Stomach (tissue), 9 donors: ENCODE measurements around the gene KCNH1. TPM values are rescaled to one million over a fixed set of nuclear protein-coding genes. Genes with fewer than 3 reads are reported as not detected.

Experiments used
- DNase-seq, 2 donors: peaks; one replicate each; pipeline versions ENCODE4 v3.0.0 to v3.0.0-alpha.2; 2013 to 2019
- H3K27ac ChIP-seq, 5 donors: fragments of 200-600 bp in 4 of 5; sonication (generic) in 4 of 5; one replicate each; pipeline ENCODE4 v1.5.1; 2013 to 2019; ENCODE audit warnings: mild to moderate bottlenecking in 1 of 5, moderate library complexity in 1 of 5
- H3K27me3 ChIP-seq, 3 donors: fragments of 200-600 bp; sonication (generic); one replicate each; pipeline ENCODE4 v1.5.1; 2017 to 2019; ENCODE audit warnings: mixed run types in 1 of 3
- H3K36me3 ChIP-seq, 4 donors: fragments of 200-600 bp; sonication (generic); 1 replicate in 3 of 4; 2 replicates in 1 of 4; pipeline ENCODE4 v1.5.1; 2016 to 2019
- H3K4me1 ChIP-seq, 4 donors: fragments of 200-600 bp; sonication (generic); one replicate each; pipeline ENCODE4 v1.5.1; 2016 to 2019
- H3K4me3 ChIP-seq, 4 donors: fragments of 200-600 bp; sonication (generic) in 3 of 4; one replicate each; pipeline ENCODE4 v1.5.1; 2016 to 2019; ENCODE audit warnings: mild to moderate bottlenecking in 1 of 4
- H3K9me3 ChIP-seq, 4 donors: fragments of 200-600 bp; sonication (generic); one replicate each; pipeline ENCODE4 v1.5.1; 2016 to 2019
- CTCF ChIP-seq, 7 experiments: fragments of 450-650 bp in 4 of 7; fragments of 200-600 bp in 3 of 7; sonication (generic) in 3 of 7; IDR thresholded peaks; one replicate each; pipeline ENCODE4 v1.5.1; 2016 to 2019; ENCODE audit warnings: antibody characterized with exemption in 7 of 7, control low read depth in 2 of 7, mild to moderate bottlenecking in 1 of 7
- EP300 ChIP-seq: sonication (generic); formaldehyde crosslinking; IDR thresholded peaks from one replicate; pipeline ENCODE4 v1.6.1; 2017; ENCODE audit warnings: antibody characterized with exemption
- POLR2A ChIP-seq, 4 donors: fragments of 450-650 bp; IDR thresholded peaks; one replicate each; pipeline ENCODE4 v1.6.1; 2016; ENCODE audit warnings: antibody characterized with exemption in 4 of 4, control low read depth in 2 of 4, mild to moderate bottlenecking in 1 of 4, moderate library complexity in 1 of 4
- POLR2AphosphoS5 ChIP-seq, 3 donors: sonication (generic); formaldehyde crosslinking; IDR thresholded peaks; one replicate each; pipeline ENCODE4 v1.6.1; 2016; ENCODE audit warnings: antibody characterized with exemption in 3 of 3
- WGBS, 5 donors: extraction: QIAGEN DNeasy Blood & Tissue Kit in 3 of 5; methylation state at CpG; one replicate each; pipeline versions ENCODE4 v1.1.5 to v1.1.7; 2013 to 2018; 5-methylcytosine and 5-hydroxymethylcytosine counted together
- intact Hi-C: fragments of 100-400 bp; cut with DNase I; formaldehyde crosslinking; loops from one replicate; pipeline ENCODE4 v1.15.1; 2023; ENCODE audit warnings: low total_unique reads
- polyA plus RNA-seq, 3 donors: library from polyadenylated mRNA; stranded (reverse); fragments of 200-250 nt; gene quantifications; one replicate each; pipeline ENCODE4 v1.2.3, GENCODE V29; 2013
- total RNA-seq, 5 donors: library from RNA; depleted of rRNA; stranded (reverse); fragments of >200 nt; gene quantifications; one replicate each; pipeline versions ENCODE4 v1.1.0 to v1.2.3, GENCODE V29; 2014 to 2016
- donor health status: healthy with polysubstance abuse.
- donor health status: Bipolar disorder and iron deficiency.
- donor health status: healthy.

Gene KCNH1
- total and polyA plus RNA-seq, 8 donors, result 0.10 to 6.8 (median 3.2) TPM; not detected in 1

- Histone ChIP-seq H3K36me3 (no peaks in the 10 kb centered on the region), H3K9me3 (no peaks in the 10 kb centered on the region), H3K27ac (no peak overlapping the region), H3K27me3 (peaks cover 0 to under 1% (median 0%) of the 10 kb centered on the region in 3 donors), H3K4me1 (no peaks in the 10 kb centered on the region), H3K4me3 (no peak overlapping the region)
- TF ChIP-seq POLR2A (IDR thresholded peaks at IDR 0.05) (no peak), POLR2AphosphoS5 (IDR thresholded peaks at IDR 0.05) (no peak), EP300 (no peak), CTCF (IDR thresholded peaks at IDR 0.05) (no peak)
- WGBS, 5 donors, result 72 to 92% (median 83%) methylated on average over 2 of the region's 2 CpGs
- intact Hi-C loops, result no loop called here
- no peak for DNase-seq
Observed at GRCh38 chr1:211095381-211095780, 38.6 kb downstream of the KCNH1 start.

- TF ChIP-seq EP300 (no peak), POLR2AphosphoS5 (IDR thresholded peaks at IDR 0.05) (no peak), CTCF (IDR thresholded peaks at IDR 0.05) (no peak), POLR2A (IDR thresholded peaks at IDR 0.05) (no peak)
- DNase-seq, result no peak
- intact Hi-C loops, result no loop called here
- Histone ChIP-seq H3K36me3 (no peaks in the 10 kb centered on the region), H3K27me3 (no peaks in the 10 kb centered on the region), H3K27ac (no peak overlapping the region), H3K4me3 (no peak overlapping the region), H3K4me1 (no peaks in the 10 kb centered on the region), H3K9me3 (no peaks in the 10 kb centered on the region)
- 76 to 90% (median 83%) methylated on average over 5 of the region's 5 CpGs for WGBS, 5 donors
Observed at GRCh38 chr1:211092955-211093354, 41.0 kb downstream of the KCNH1 start.

GRCh38 chr1:211091867-211092266 is 42.1 kb downstream of the KCNH1 start:
- H3K9me3 ChIP-seq, result no peaks in the 10 kb centered on the region
- H3K4me1 ChIP-seq, result no peaks in the 10 kb centered on the region
- intact Hi-C loops, result no loop called here
- no peaks in the 10 kb centered on the region for H3K27me3 ChIP-seq
- no peak for DNase-seq
- no peak overlapping the region for H3K27ac ChIP-seq
- no peaks in the 10 kb centered on the region for H3K36me3 ChIP-seq
- 67 to 80% (median 74%) methylated on average over 2 of the region's 2 CpGs for WGBS, 5 donors
- no peak overlapping the region for H3K4me3 ChIP-seq
- TF ChIP-seq POLR2A (IDR thresholded peaks at IDR 0.05) (no peak), EP300 (no peak), POLR2AphosphoS5 (IDR thresholded peaks at IDR 0.05) (no peak), CTCF (IDR thresholded peaks at IDR 0.05) (no peak)

GRCh38 chr1:211089536-211089935 is 44.4 kb downstream of the KCNH1 start:
- Histone ChIP-seq H3K4me1 (no peaks in the 10 kb centered on the region), H3K9me3 (no peaks in the 10 kb centered on the region), H3K4me3 (no peak overlapping the region), H3K27me3 (no peaks in the 10 kb centered on the region), H3K36me3 (no peaks in the 10 kb centered on the region), H3K27ac (no peak overlapping the region)
- intact Hi-C loops, result no loop called here
- DNase-seq, result no peak
- WGBS, 5 donors, result 36 to 72% (median 43%) methylated on average over 2 of the region's 2 CpGs
- TF ChIP-seq POLR2A (IDR thresholded peaks at IDR 0.05) (no peak), CTCF (IDR thresholded peaks at IDR 0.05) (no peak), POLR2AphosphoS5 (IDR thresholded peaks at IDR 0.05) (no peak), EP300 (no peak)
